GOT3 (cell line): ENCODE measurements around the gene KIF4A.
"Not testable (repeated sequence)": the region's sequence is repeated elsewhere in the genome, so short reads cannot be mapped to it uniquely, and the experiment has no call there.

Experiments
- DNase-seq: peaks from one replicate; lab custom pipeline; 2025; ENCODE audit warnings: mixed read lengths; lab: John Stamatoyannopoulos, UW

The KIF4A gene, protein sequence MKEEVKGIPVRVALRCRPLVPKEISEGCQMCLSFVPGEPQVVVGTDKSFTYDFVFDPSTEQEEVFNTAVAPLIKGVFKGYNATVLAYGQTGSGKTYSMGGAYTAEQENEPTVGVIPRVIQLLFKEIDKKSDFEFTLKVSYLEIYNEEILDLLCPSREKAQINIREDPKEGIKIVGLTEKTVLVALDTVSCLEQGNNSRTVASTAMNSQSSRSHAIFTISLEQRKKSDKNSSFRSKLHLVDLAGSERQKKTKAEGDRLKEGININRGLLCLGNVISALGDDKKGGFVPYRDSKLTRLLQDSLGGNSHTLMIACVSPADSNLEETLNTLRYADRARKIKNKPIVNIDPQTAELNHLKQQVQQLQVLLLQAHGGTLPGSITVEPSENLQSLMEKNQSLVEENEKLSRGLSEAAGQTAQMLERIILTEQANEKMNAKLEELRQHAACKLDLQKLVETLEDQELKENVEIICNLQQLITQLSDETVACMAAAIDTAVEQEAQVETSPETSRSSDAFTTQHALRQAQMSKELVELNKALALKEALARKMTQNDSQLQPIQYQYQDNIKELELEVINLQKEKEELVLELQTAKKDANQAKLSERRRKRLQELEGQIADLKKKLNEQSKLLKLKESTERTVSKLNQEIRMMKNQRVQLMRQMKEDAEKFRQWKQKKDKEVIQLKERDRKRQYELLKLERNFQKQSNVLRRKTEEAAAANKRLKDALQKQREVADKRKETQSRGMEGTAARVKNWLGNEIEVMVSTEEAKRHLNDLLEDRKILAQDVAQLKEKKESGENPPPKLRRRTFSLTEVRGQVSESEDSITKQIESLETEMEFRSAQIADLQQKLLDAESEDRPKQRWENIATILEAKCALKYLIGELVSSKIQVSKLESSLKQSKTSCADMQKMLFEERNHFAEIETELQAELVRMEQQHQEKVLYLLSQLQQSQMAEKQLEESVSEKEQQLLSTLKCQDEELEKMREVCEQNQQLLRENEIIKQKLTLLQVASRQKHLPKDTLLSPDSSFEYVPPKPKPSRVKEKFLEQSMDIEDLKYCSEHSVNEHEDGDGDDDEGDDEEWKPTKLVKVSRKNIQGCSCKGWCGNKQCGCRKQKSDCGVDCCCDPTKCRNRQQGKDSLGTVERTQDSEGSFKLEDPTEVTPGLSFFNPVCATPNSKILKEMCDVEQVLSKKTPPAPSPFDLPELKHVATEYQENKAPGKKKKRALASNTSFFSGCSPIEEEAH

GRCh38 chrX:70289793-70290770, at the start of gene KIF4A, which contains the start of gene PDZD11:
TSS of gene KIF4A (plus strand) at chrX:70290104. CDS start at chrX:70290459, 355 bp downstream.
TSS of gene PDZD11 (minus strand) at chrX:70289927. CDS start at chrX:70289341, 586 bp downstream.
- DNase-seq = peak; percentile 34

- no peak for DNase-seq
These were observed 49.2 kb upstream of the KIF4A start for GRCh38 chrX:70240751-70241150.

DNA sequence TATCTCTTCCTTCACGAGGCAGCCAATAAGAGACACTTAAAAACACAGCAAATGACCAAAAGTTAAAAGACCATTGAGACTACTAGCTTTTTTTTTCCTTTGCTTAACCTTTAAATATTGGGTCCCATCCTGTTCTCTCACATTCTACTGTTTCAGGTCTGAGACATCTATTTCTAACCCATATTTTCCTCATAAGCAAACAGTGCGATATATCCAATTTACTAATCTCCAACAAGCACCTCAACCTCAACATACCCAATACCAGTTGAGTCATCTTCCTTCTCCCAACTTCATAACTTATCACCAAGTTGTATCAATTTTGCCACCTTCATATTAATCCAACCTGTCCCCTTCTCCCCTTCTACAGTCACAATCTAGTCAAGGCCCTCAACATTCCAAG, 48.4 kb upstream of the KIF4A start:
- DNase-seq = no peak

DNA sequence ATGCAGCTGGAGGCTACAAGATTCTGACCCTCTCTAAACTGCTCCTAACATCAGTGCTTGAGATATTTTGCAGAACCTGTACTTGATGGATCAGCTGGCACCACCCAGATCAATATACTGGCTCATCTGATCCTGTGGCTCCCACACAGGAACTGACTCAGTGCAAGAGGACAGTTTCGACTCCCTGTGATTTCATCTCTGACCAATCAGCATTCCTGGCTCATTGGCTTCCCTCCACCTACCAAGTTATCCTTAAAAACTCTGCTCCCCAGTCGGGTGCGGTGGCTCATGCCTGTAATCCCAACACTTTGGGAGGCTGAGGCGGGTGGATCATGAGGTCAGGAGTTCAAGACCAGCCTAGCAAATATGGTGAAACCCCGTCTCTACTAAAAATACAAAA, 46.3 kb upstream of the KIF4A start:
- DNase-seq = not testable (repeated sequence)

GRCh38 chrX:70244881-70245280, 45.0 kb upstream of the KIF4A start:
- DNase-seq = no peak

- no peak for DNase-seq
These were observed 42.7 kb upstream of the KIF4A start for GRCh38 chrX:70247252-70247651.

GRCh38 chrX:70252491-70252890, 37.4 kb upstream of the KIF4A start:
- no peak for DNase-seq

DNA sequence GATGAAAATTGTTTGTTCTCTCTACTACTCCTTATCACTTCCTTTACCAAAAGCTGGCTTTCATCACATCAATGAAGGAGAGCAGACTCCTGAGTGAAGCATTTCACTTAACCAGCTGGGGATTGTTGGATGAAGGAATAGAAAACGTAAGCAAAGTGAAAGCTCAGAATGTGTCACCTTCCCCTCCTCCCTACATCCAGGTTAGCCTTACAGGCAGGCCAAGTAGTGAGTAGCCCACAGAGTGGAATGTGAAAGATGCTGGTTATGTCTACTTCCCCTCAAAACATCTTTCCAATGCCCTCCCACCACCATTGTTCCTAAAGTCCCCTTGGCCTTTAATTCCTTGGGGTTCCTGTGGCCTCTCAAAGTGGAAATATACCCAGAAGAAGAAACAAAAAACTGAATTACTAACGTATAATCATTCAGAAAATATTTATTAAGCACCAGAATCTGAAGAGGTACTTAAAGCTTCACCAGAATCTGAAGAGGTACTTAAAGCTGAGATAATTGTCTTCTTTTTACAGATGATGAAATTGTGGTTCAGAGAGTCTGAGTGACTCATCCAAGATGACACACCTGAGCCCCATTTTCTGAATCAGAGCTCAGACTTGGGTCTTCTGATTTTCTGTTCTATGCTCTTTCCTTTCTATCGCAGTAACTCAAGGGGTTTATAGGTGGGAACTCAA, 36.4 kb upstream of the KIF4A start:
- DNase-seq = no peak

DNA sequence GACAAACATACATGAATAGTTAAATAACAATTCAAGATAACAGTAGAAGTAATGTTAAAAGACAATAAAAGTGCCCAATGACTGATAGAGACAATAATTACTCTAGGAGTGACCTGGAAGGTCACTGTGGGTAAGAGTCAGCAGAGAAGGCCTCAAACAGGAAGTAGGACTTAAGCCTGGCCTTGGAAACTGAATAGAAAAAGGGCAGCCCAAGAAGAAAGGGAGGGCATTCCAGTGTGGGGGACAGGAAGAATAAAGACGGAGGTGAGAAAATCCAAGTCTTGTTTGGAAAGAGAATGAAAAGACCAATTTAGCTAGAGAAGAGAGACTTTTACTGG, 35.9 kb upstream of the KIF4A start:
- no peak for DNase-seq

GRCh38 chrX:70254909-70255308, 35.0 kb upstream of the KIF4A start:
- DNase-seq = no peak

DNA sequence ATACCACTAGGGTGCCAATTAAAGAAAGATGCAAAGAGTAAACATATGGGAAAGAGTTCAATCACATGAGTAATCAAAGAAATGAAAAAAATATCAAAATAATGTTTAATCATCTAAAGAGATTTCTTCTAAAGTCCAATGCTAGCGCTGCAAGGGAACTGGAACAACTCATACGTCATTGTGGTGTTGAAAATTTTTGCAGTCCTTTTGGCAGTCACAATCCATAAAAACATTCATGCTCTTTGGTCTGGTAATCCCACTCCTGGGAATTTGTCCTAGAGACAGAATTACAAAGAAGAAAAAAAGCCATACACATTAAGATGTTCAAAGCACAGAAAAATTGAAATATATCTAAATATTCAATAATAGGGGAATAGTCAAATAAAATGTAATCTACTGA, 34.5 kb upstream of the KIF4A start:
- no peak for DNase-seq

DNA sequence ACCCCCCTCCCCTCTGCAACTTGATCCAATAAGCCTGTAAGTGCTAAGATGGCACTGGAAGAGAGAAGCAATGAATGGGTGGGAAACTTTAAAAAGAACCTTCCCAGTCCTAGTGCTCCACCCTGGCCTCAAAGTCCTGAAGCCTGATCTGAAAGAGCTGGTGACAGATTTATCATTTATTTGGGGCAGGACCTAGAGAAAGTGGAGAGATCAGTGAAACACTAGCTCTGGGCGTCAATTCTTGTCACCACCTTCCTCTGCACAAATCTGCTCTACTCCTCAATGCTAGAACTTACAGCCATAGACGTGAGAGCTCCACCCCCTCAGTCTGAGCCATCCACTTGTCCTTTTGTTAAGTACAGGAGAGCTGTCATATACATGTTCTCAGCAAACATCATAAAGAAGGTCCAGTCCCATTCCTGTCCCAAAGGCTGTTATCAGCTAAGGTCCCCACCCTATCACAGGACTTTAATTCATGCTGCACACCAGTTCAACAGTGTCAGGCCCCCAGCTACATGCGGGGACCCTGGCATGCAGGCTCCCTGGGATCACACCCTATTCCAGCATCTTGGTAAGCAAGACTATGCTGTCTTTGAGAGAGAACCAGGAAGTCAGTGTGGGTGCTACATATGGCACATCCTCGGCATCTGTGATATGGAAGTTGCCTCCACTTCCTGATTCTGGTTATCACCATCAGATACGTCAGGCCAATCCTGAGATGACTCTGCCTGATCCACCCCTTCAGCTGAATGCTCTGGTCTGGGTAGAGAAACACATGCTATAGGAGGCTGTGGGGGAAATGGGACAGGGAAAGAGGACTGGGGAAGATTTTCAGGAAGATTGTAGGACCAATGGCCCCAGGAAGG, 32.2 kb upstream of the KIF4A start:
- no peak for DNase-seq

GRCh38 chrX:70260104-70260503, 29.8 kb upstream of the KIF4A start, which contains the start of gene P2RY4:
TSS of gene P2RY4 (minus strand) at chrX:70260204. CDS start at chrX:70259624, 580 bp downstream.
- no peak for DNase-seq

DNA sequence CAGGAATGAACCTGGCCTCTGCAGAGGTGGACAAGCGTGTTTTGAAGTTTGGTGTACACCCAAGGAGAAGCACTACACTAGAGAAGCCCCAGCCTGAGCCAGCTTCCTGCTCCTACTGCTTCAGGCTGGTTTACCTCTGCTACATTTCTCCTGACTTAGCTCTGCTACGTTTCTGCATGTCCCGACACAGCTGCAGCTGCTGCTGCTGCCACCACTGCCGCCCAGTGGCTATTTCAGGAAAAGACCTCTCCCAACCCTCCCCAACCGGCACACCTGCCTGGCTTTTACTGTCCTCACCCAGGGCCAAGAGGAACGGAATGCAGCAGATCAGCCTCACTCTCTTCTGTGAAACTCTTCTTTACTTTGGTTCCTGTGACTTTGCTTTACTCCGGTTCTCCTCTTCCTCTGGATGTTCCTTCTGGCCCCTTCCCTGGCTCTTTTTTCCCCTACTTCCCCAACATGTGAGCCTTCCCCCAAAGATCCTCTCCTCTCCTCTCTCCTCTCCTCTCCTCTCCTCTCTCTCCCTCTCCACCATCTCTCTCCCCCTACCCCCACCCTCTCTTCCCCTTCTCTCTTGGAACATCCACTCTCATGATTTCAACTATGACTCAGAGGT, 26.8 kb upstream of the KIF4A start:
- DNase-seq = no peak

- DNase-seq = no peak
These were observed 25.1 kb upstream of the KIF4A start for GRCh38 chrX:70264784-70265183.

- no peak for DNase-seq
These were observed 21.9 kb upstream of the KIF4A start, which contains the start of gene ARR3 for GRCh38 chrX:70268034-70268433. TSS of gene ARR3 (plus strand) at chrX:70268334. CDS start at chrX:70269386, 1,052 bp downstream.

DNA sequence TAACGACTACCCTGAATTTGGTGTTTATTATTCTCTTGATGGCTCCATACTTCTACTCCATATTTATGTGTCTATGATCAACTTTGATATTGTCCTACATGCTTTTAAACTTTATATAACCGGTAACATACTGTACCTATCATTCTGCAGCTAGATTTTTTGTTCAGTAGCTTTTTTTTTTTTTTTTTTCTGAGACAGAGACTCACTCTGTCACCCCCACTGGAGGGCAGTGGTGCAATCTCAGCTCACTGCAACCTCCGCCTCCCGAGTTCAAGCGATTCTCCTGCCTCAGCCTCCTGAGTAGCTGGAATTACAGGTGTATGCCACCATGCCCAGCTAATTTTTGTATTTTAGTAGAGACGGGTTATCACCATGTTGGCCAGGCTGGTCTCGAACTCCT, 15.9 kb upstream of the KIF4A start:
- DNase-seq = not testable (repeated sequence)

DNA sequence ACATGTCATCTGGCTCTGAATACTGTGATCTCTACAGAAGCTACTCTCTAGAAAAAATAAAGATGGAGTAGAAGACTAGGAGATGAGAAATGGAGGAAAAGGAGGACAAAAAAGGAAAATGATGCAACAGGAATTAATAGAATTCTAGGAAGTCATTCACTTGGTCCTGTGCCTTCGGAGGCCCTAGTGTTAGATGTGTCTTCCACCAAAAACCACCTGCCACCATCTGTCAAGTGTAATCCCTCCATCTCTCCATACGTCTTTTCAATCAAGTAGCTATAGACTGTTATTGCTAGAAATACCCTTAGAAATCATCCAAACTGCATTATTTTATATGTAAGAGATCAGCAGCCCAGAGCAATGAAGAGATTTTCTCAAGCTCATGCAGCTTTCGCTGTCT, 10.8 kb upstream of the KIF4A start:
- DNase-seq = no peak

- DNase-seq = no peak
These were observed 9.3 kb upstream of the KIF4A start for GRCh38 chrX:70280573-70280972.
